ENCODE results near the gene LDAF1. TPM values are rescaled to one million over a fixed set of nuclear protein-coding genes. Genes with fewer than 3 reads are reported as not detected.
"Not testable (repeated sequence)": the region's sequence is repeated elsewhere in the genome, so short reads cannot be mapped to it uniquely, and the experiment has no call there.

Gene LDAF1
- total RNA-seq, 1 experiment from 2014 or later = 5.9 TPM

DNA sequence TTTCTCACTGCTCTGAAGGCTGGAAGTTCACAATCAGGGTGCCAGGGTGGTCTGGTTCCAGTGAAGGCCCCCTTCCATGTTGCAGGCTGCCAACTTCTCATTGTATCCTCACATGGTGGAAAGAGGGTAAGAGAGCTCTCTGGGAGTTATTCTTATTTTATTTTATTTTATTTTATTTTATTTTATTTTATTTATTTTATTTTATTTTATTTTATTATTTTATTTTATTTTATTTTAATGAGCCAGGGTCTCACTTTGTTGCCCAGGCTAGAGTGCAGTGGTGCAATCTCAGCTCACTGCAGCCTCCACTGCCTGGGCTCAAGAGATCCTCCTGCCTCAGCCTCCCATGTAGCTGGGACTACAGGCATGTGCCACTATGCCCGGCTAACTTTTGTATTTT lies 2.5 kb upstream of the LDAF1 start:
- peaks cover 13% of the 10 kb centered on the region for H3K4me1 ChIP-seq (ENCODE audit: insufficient read depth, low read length, poor library complexity, severe bottlenecking)
- H3K4me3 ChIP-seq (ENCODE audit: low read depth, low read length, poor library complexity, severe bottlenecking); H3K27me3 ChIP-seq (replicated peaks; ENCODE audit: insufficient read depth, low read depth, low read length, poor library complexity); H3K9me3 ChIP-seq (ENCODE audit: low read depth, low read length, poor library complexity, severe bottlenecking); BruUV-seq (replicated peaks); H3K27ac ChIP-seq (ENCODE audit: low read depth, low read length, poor library complexity, severe bottlenecking); H3K36me3 ChIP-seq (ENCODE audit: insufficient read depth, low read length, poor library complexity, severe bottlenecking); POLR2A ChIA-PET (ENCODE audit: low non-redundant PET); DNase-seq (ENCODE audit: low spot score): not testable (repeated sequence)
- CTCF ChIA-PET = interaction anchor here (3.2 kb wide), 1 partner anchor 145 kb away, joined by 27 read pairs; no protein-coding TSS in a partner anchor
- intact Hi-C loops (cut with micrococcal nuclease; ENCODE audit: unreplicated experiment) = loop anchor here (2.0 to 5.0 kb wide), 3 partner anchors 145 to 1166 kb away; no protein-coding TSS in a partner anchor

DNA sequence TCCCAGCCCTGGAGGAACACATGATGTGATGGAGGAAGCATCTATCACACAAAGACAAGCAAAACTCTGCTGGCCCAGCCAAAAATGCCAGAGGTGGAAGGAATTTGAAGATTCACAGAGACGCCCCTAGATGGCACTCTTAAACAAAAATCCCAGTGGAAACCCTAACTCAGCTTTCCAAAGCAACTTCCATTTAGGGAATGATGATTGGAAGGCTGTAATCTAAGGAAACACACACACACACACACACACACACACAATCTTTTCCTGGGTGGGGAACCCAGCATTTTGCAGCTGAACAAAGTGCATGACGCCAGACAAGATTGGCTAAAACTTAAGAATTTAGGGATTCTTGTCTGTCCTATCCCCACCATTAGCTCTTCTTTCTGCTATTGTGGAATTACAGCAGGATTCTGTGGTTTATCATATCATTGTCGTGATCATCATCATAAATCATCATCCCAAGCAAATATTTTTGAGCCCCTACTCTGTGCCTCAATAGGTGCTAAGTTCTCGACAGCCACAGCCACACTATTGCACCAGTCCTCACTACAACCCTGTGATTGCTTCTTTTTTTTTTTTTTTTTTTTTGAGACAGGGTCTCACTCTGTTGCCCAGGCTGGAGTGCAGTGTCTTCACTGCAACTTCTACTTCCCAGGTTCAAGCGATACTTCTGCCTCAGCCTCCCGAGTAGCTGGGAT lies 1.6 kb upstream of the LDAF1 start:
- BruUV-seq (replicated peaks) = no TSS peak
- Histone ChIP-seq H3K4me1 (ENCODE audit: insufficient read depth, low read length, poor library complexity, severe bottlenecking) (peaks cover 13% of the 10 kb centered on the region), H3K36me3 (ENCODE audit: insufficient read depth, low read length, poor library complexity, severe bottlenecking) (no peaks in the 10 kb centered on the region), H3K27ac (ENCODE audit: low read depth, low read length, poor library complexity, severe bottlenecking) (no peak overlapping the region), H3K27me3 (replicated peaks; ENCODE audit: insufficient read depth, low read depth, low read length, poor library complexity) (no peaks in the 10 kb centered on the region), H3K9me3 (ENCODE audit: low read depth, low read length, poor library complexity, severe bottlenecking) (no peaks in the 10 kb centered on the region), H3K4me3 (ENCODE audit: low read depth, low read length, poor library complexity, severe bottlenecking) (no peak overlapping the region)
- peak; percentile 76 for DNase-seq (ENCODE audit: low spot score)
- intact Hi-C loops (cut with micrococcal nuclease; ENCODE audit: unreplicated experiment) = loop anchor here (2.0 to 5.0 kb wide), 3 partner anchors 144 to 1165 kb away; no protein-coding TSS in a partner anchor
- ChIA-PET CTCF (interaction anchor here (0.6 to 3.2 kb wide), 5 partner anchors 32 to 144 kb away, joined by 3 to 27 read pairs (median 5); no protein-coding TSS in a partner anchor), POLR2A (ENCODE audit: low non-redundant PET) (interaction anchor here (0.6 kb wide), 1 partner anchor 39 kb away, joined by 4 read pairs; no protein-coding TSS in a partner anchor)
- no peak for TF ChIP-seq EZH2 (IDR thresholded peaks at IDR 0.05; ENCODE audit: borderline replicate concordance, low read depth, low read length, poor library complexity, severe bottlenecking)
- TF ChIP-seq, protein P1, sequence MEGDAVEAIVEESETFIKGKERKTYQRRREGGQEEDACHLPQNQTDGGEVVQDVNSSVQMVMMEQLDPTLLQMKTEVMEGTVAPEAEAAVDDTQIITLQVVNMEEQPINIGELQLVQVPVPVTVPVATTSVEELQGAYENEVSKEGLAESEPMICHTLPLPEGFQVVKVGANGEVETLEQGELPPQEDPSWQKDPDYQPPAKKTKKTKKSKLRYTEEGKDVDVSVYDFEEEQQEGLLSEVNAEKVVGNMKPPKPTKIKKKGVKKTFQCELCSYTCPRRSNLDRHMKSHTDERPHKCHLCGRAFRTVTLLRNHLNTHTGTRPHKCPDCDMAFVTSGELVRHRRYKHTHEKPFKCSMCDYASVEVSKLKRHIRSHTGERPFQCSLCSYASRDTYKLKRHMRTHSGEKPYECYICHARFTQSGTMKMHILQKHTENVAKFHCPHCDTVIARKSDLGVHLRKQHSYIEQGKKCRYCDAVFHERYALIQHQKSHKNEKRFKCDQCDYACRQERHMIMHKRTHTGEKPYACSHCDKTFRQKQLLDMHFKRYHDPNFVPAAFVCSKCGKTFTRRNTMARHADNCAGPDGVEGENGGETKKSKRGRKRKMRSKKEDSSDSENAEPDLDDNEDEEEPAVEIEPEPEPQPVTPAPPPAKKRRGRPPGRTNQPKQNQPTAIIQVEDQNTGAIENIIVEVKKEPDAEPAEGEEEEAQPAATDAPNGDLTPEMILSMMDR (conservative IDR thresholded peaks at IDR 0.05; ENCODE audit: low read depth, low read length) = peak; percentile 74

DNA sequence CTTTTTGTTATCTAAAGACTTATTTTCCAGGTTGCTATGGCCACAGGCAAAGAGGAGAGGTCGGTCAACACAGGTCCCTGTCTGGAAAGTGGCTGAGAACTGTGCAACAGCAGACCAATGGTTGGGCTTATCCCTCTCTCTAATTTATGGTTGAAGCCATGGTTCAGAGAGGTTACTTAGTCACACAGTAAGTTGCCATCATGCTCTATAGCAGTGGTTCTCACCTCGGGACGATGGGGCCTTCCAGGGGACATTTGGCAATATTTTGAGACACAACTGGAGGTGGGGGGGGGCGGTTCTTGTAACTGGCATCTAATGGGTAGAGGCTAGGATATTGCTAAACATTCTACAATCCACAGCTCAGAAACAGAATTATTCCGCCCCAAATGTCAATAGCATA lies 842 bp upstream of the LDAF1 start:
- intact Hi-C loops (cut with micrococcal nuclease; ENCODE audit: unreplicated experiment) = loop anchor here (2.0 to 5.0 kb wide), 3 partner anchors 143 to 1165 kb away; no protein-coding TSS in a partner anchor
- BruUV-seq (replicated peaks) = no TSS peak
- no peaks in the 10 kb centered on the region for H3K9me3 ChIP-seq (ENCODE audit: low read depth, low read length, poor library complexity, severe bottlenecking)
- no peak for TF ChIP-seq EZH2 (IDR thresholded peaks at IDR 0.05; ENCODE audit: borderline replicate concordance, low read depth, low read length, poor library complexity, severe bottlenecking)
- TF ChIP-seq, protein P1 (conservative IDR thresholded peaks at IDR 0.05; ENCODE audit: low read depth, low read length) = no peak
- H3K27ac ChIP-seq (ENCODE audit: low read depth, low read length, poor library complexity, severe bottlenecking) = no peak overlapping the region
- no peak for DNase-seq (ENCODE audit: low spot score)
- CTCF ChIA-PET = interaction anchor here (0.6 to 3.2 kb wide), 3 partner anchors 97 to 144 kb away, joined by 3 to 27 read pairs (median 5); no protein-coding TSS in a partner anchor
- POLR2A ChIA-PET (ENCODE audit: low non-redundant PET) = no interaction called here
- H3K4me1 ChIP-seq (ENCODE audit: insufficient read depth, low read length, poor library complexity, severe bottlenecking) = peaks cover 14% of the 10 kb centered on the region
- no peak overlapping the region for H3K4me3 ChIP-seq (ENCODE audit: low read depth, low read length, poor library complexity, severe bottlenecking)
- H3K27me3 ChIP-seq (replicated peaks; ENCODE audit: insufficient read depth, low read depth, low read length, poor library complexity) = no peaks in the 10 kb centered on the region
- no peaks in the 10 kb centered on the region for H3K36me3 ChIP-seq (ENCODE audit: insufficient read depth, low read length, poor library complexity, severe bottlenecking)
